ENCODE measurements around the gene CCDC12.

Gene CCDC12

DNA sequence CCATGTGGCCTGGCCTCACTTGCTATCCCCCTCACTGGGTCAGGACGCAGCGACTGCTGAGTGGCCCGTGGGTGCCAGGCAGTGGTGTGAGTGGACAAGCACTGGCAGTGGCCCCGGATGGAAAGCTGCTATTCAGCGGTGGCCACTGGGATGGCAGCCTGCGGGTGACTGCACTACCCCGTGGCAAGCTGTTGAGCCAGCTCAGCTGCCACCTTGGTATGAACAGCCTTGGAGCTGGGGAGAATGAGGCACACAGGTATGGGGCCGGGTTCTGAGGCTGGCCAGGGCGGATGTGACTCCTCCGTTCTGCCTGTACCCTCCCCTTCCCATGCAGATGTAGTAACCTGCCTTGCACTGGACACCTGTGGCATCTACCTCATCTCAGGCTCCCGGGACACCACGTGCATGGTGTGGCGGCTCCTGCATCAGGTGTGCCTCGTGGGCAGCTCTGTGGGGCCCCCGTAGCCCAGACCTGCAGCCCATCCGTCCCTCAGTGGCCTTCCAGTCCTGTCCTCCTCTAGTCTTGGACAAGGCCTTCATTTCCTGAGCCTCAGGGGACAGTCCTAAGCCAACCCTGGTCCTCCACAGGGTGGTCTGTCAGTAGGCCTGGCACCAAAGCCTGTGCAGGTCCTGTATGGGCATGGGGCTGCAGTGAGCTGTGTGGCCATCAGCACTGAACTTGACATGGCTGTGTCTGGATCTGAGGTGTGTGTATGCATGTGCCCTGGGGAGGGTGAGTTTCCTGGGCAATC is 31.1 kb upstream of the CCDC12 start:
- no peak for DNase-seq (ENCODE audit: low read depth)

DNA sequence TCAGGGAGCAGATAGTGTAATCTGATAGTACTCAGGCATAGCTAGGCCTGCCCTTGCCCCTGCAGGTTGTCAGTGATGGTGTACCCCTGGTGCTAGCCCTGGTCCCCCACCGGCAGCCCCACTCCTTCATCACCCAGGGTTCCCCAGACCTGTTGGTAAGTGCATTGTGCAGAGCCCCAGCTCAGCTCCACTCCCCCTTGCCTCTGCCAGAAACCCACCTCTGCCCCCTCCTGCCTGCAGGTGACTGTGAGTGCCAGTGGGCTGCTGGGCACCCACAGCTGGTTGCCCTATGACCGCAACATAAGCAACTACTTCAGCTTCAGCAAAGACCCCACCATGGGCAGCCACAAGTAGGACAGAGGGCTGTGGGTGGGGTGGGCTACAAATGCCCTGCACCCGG is 30.5 kb upstream of the CCDC12 start:
- DNase-seq (ENCODE audit: low read depth) = no peak

DNA sequence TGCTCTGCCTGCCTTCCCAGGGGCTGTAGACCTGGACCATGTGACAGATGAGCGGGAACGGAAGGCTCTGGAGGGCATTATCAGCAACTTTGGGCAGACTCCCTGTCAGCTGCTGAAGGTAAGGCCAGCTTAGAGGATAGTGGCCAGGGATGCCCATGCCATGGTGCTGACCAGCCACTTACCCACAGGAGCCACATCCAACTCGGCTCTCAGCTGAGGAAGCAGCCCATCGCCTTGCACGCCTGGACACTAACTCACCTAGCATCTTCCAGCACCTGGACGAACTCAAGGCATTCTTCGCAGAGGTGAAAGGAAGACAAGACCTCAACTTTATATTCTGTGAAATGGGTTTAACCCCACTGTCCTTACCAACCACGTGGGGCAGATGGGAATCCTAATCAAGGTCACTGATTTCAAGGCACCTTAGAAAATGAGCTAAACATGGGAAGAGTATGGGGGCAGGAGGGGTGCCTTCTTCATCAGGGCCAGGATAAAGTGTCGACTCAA is 29.7 kb upstream of the CCDC12 start:
- no peak for DNase-seq (ENCODE audit: low read depth)

DNA sequence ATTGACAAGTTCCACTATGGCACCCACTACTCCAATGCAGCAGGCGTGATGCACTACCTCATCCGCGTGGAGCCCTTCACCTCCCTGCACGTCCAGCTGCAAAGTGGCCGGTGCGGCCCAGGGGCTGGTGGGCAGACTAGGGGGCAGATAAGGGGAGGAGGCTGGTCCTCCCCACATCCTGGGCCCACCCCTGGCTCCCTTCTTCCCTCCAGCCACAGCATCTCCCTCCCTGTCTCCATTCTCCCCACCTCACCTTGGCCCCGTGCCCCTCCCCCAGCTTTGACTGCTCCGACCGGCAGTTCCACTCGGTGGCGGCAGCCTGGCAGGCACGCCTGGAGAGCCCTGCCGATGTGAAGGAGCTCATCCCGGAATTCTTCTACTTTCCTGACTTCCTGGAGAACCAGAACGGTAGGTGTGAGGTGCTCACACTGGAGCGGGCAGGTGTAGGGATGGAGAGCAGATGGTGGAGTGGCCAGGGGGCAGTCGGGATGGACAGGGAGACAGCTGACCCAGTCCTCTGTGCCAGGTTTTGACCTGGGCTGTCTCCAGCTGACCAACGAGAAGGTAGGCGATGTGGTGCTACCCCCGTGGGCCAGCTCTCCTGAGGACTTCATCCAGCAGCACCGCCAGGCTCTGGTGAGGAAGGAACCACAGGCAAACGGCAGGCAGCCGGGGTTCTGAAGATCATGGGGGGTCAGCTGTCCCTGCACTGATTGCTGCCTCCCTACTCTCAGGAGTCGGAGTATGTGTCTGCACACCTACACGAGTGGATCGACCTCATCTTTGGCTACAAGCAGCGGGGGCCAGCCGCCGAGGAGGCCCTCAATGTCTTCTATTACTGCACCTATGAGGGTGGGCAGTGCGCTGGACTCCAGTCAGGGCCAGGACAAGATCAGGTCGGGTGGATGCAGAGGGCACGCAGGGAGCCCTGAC is 28.9 kb upstream of the CCDC12 start:
- DNase-seq (ENCODE audit: low read depth) = no peak

- no peak for DNase-seq (ENCODE audit: low read depth)
Observed at GRCh38 chr3:47004369-47005211, 28.0 kb upstream of the CCDC12 start.

DNA sequence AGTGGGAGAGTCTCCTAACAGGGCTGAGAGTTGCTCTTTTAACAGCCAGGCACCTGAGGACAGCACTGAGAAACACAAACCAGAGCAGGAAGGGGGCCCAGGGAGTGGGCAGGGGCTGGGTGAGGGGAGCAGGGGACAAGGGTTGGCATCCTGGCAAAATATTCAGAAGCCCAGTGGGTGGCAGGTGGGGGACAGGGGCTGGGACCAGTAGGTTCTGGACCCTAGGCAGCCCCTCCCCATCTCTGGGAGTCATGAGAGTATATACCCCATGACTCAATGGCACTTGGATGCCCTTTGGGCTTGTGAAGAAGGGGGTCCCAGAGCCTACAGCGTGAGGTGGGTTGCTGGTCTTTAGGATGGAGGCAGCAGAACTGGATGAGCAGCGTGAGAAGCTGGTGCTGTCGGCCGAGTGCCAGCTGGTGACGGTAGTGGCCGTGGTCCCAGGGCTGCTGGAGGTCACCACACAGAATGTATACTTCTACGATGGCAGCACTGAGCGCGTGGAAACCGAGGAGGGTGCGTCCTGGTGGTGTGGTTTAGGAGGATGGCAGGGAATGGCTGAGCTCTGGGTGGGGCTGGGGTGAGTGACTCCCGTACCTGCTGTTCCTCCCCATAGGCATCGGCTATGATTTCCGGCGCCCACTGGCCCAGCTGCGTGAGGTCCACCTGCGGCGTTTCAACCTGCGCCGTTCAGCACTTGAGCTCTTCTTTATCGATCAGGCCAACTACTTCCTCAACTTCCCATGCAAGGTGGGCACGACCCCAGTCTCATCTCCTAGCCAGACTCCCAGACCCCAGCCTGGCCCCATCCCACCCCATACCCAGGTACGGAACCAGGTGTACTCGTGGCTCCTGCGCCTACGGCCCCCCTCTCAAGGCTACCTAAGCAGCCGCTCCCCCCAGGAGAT is 27.2 kb upstream of the CCDC12 start:
- no peak for DNase-seq (ENCODE audit: low read depth)

DNA sequence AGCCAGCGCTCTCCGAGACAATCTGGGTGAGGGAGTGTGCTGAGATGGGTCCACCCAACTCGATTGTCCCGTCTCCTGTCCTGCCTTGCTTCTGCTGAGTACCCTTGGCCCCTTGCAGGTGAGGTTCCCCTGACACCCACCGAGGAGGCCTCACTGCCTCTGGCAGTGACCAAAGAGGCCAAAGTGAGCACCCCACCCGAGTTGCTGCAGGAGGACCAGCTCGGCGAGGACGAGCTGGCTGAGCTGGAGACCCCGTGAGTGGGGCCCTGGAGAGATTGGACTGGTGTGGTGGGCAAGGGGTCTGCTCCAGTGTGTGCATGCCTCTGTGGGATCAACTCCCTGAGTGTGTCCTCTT is 26.5 kb upstream of the CCDC12 start:
- DNase-seq (ENCODE audit: low read depth) = no peak

- DNase-seq (ENCODE audit: low read depth) = no peak
Observed at GRCh38 chr3:47002171-47003055, 25.9 kb upstream of the CCDC12 start.

DNA sequence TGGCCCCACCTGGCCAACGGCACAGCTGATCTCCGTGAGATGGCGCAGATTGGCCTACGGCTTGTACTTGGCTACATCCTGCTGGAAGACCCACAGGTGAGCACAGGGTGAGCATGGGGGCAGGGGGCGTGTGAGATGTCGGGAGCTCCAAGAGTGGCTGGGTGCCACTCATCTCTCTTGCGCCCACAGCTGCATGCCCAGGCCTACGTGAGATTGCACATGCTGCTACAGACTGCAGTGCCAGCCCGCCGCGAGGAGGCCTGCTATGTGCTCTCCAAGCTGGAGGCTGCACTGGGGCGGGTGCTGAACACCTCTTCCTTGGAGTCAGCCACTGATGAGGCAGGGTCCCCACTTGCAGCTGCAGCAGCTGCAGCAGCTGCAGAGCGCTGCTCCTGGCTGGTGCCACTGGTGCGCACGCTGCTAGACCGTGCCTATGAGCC is 25.2 kb upstream of the CCDC12 start:
- DNase-seq (ENCODE audit: low read depth) = no peak

- no peak for DNase-seq (ENCODE audit: low read depth)
Observed at GRCh38 chr3:47000922-47001730, 24.6 kb upstream of the CCDC12 start.

- no peak for DNase-seq (ENCODE audit: low read depth)
Observed at GRCh38 chr3:47000198-47000815, 23.8 kb upstream of the CCDC12 start.

DNA sequence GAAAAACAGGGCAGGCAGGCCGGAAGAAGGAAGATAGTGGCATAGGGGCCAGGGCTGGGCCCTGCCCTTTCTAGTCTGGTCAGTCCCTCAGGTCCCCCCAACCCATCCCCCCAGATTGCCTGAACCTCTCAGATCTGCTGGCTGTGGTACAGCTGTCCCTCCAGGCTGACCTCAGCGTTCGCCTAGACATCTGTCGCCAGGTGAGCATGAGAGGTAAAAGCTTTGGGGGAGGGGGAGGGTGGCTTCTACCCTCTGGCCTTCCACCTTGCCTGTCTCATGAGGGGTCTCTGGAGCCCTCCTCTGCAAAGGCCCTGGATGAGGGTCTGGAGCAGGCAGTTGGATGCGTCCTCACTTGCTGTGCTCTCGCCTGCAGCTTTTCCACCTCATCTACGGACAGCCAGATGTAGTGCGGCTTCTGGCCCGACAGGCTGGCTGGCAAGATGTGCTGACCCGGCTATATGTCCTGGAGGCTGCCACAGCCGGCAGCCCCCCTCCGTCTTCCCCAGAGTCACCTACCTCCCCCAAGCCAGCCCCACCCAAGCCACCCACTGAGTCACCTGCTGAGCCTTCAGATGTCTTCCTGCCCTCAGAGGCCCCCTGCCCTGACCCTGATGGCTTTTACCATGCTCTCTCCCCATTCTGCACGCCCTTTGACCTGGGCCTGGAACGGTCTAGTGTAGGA is 23.1 kb upstream of the CCDC12 start:
- DNase-seq (ENCODE audit: low read depth) = no peak

- no peak for DNase-seq (ENCODE audit: low read depth)
Observed at GRCh38 chr3:46998852-46999515, 22.4 kb upstream of the CCDC12 start.

GRCh38 chr3:46998121-46998851 is 21.7 kb upstream of the CCDC12 start:
- DNase-seq (ENCODE audit: low read depth) = no peak

DNA sequence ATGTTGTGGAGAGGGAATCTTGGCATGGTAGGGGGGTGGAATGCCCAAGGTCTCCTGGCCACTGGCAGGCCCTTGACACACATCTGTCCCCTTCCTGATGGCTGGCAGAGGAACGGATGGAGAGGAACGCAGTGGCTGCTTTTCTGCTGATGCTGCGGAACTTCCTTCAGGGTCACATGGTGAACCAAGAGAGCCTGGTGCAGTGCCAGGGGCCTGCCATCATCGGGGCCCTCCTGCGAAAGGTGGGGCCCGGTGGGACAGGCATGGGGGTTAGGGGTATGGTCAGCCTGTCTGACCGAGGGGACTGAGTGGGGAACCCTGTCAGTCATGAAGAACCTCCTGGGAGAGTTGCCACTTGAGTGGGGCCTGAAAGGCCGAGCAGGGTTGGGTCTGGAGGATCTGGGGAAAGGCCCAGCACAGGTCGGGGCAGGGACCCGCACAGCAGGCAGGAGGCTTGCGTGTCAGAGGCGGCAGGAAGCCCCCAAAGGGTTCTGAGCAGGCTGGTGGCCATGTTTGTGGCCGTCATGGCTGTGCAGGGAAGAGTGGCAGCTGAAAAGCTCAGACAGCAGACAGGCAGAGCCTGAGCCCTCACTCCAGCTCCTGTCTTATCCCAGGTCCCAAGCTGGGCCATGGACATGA is 21.0 kb upstream of the CCDC12 start:
- no peak for DNase-seq (ENCODE audit: low read depth)

- DNase-seq (ENCODE audit: low read depth) = no peak
Observed at GRCh38 chr3:46996689-46997452, 20.3 kb upstream of the CCDC12 start.

Measured in HS-27A (cell line).